ENCODE results near the gene IL16.
A peak's percentile ranks its signal among the peaks of the same experiment; 100 is the strongest.

The IL16 gene

DNA sequence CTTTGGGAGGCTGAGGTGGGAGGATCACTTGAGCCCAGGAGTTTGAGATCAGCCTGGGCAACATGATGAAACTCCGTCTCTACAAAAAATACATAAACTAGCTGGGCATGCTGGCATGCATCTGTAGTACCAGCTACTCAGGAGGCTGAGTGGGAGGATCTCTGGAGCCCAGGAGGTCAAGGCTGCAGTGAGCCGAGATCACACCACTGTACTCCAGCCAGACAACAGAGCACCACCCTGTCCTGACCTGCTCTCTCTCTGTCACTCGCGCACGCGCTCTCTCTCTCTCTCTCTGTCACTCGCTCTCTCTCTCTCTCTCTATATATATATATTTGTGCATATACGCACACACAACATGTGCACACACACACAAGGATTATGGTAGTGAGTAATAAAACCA is 61.8 kb downstream of the IL16 start:
- no peak for FAIRE-seq

DNA sequence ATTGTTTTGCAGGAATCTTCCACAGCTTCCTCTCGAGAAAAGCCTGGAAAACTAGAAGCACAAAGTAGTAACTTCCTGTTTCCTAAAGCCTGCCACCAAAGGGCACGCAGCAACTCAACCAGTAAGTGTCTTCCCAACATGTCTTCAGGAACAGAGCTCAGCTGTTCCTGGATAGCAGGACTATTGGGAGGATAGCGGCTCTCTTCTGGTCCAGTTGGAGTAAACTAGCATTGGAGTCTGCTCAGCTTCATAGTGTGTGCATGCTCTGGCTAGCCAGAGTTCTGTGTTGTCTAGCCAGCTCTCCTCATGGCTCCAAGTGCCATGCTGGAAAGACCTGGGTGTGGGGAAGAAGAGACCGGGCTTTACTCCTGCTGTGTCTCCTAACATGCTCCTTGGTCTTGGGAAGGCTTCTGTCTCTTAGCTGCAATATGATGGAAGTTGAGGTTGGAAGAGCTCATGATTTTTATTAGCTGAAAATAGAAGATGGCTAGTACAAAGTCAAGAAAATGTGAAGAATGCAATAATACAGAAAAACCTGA is 63.1 kb downstream of the IL16 start:
- FAIRE-seq = no peak

DNA sequence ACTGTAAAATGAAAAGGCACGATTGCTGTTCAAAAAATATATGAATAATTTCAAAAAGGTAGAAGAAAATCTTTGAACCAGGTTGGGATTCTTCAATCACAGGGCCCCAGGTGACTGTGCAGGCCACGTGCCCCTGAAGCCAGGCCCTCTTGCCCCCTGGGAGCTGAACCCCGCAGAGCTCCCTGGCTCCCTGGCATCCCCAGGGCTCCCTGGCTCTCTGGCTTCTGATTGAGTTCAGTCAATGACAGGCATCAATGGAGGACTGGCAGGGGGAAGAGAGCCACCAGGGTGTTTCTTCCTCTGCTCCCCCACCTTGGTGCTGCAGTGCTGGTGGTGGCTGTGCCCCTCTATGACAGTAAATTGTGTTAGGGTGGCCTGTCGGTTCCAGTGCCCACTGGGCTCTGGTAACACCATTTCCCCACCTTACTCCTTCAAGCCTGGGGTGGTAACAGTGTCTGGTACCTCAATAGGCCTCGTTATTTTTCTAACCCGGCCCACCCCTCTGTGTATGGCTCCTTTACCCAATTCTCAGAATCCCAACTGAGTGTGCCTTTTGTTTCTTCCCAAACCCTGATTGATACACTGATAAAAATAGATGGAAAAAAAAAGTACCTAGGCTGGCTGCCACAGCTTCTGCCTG is 64.6 kb downstream of the IL16 start:
- FAIRE-seq = no peak

DNA sequence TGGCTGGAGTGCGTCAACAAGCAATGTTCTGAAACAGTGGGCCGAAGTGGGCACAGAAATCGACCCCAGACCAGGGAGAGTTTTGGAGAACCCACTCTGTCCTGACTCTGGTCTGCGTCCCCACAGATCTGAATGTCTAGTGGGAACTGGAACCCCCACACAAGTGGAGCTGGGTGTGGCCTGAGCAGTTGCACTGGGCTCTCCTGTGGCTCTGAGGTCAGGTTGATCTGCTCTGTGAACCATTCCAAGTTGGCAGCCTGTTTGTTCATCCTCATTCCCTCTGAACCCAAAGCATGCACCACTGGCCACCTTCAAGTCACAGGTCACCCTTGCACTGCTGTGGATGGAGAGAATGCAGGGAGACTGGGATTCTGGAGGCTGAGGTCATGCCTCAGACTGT is 66.8 kb downstream of the IL16 start:
- no peak for FAIRE-seq

- FAIRE-seq = no peak
Measured at GRCh38 chr15:81264072-81264857, 67.6 kb downstream of the IL16 start.

GRCh38 chr15:81265256-81265943 is 68.7 kb downstream of the IL16 start:
- no peak for FAIRE-seq

GRCh38 chr15:81265944-81266775 is 69.5 kb downstream of the IL16 start:
- FAIRE-seq = no peak

DNA sequence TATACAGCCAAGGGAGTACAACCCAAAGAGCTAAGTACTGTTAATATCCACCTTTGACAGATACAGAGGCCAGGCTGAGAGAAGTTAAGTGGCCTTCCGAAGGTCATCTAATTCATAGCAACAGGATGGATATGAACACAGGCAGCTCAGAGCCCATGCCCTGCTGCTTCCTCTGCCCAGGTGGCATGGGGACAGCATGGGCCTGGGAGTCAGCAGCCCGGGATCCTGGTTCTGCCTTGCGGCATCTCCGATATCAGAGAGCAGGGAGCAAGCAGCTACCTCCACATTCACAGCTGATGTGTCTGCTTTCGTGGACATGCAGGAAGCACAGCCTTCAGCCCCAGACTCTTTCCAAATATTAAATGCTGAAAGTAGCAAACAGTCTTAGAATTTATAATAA is 71.7 kb downstream of the IL16 start:
- FAIRE-seq = no peak

- FAIRE-seq = no peak
Measured at GRCh38 chr15:81268881-81269601, 72.4 kb downstream of the IL16 start.

- no peak for FAIRE-seq
Measured at GRCh38 chr15:81270188-81270587, 73.5 kb downstream of the IL16 start.

DNA sequence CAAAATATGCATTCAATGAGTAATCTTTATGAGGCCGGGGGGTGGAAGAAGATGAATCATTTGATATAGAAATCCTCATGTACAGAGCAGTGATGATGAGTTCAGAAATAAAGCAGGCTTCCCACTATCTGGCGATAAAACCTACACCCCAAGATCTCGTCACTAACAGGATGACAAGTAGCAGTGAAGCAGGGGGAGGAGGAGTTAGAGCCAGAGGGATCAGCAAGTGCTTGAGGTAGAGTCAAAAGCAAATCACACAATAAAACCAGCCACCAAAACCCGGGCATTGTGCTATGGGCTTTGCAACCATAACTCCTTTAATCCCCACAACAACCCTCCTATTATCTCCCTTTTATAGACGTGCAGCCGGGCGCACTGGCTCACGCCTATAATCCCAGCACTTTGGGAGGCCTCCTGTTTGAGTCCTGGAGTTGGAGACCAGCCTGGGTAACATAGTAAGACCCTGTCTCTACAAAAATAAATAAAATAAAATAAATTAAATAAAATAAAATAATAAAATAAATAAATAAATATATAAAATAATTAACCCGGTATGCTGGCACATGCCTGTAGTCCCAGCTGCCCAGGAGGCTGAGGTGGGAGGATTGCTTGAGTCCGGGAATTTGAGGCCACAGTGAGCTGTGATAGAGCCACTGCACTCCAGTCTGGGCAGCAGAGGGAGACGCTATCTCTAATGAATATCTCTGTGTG is 74.3 kb downstream of the IL16 start:
- no peak for FAIRE-seq

- no peak for FAIRE-seq
Measured at GRCh38 chr15:81271761-81272644, 75.3 kb downstream of the IL16 start.

- no peak for FAIRE-seq
Measured at GRCh38 chr15:81273200-81273599, 76.5 kb downstream of the IL16 start.

DNA sequence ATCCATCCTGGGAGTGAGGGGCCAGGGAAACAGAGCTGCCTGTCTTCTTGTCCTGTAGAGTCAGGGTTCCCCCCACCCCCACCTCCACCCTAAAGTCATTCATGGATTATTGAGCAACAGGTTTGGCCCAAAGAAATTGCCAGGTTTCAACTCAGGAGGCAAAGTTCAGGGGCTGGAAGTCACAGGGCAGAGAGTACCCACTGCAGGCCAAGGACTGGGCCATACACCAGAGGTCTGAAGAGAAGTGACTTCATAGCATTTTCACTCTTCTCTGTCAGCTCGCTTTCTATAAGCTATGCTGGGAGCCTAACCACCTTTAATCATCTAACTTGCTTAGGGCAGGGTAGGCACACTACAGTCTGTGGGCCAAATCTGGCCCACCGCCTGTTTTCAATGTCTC is 77.2 kb downstream of the IL16 start:
- FAIRE-seq = no peak

GRCh38 chr15:81274255-81274654 is 77.6 kb downstream of the IL16 start:
- FAIRE-seq = no peak

DNA sequence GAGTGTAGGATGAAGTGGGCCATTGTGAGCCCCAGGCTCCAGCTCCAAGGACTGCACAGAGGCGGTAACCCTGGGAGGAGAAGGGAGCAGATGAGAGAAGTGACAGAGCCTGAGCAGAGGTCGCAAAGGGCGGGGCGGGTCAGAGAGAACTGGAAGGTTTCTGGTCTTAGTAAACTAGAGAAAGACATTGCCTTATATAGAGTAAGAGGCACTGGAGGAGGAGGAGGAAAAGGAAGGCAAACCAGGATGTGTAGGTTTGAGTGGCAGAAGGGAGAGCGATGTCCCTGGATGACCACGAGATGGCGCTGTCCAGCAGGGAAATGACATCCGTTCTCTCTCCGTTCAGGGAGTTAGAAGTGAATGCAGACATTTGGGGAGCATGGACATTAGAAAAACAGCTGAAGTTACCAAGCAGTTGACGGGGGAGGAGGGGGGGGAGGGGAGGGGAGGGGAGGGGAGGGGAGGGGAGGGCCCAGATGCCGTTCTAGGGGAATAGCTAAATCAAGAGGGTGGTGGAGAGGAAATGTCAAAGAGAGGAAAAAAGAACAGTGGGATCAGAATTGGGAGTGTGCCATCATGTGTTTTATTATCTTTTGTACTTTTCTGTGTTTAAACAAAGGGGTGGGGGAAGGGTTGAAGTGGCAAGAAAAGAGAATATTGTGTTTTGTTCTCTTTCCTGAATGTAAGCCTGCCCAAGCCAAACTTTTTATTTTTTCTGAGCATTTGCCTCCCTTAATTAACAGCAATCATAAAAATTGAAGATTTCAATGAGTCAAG is 78.4 kb downstream of the IL16 start:
- no peak for FAIRE-seq

GRCh38 chr15:81275711-81276392 is 79.2 kb downstream of the IL16 start:
- peak; percentile 58 for FAIRE-seq

DNA sequence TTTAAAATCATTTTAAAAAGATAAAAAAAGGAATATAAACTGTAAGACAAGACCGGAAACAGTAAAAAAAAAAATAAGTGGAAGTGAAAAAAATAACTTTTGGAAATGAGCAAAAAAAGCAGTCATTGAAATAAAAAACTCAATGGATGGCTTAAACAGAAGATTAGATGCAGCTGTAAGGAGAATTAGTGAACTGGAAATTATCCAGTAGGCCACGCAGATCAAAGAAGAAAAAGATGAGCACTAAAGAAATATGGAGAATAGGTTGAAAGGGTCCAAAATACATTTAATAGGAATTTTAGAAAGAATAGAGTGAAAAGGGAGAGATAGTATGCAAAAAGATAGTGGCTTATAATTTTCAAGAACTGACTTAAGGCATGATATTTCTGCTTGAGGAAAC is 80.3 kb downstream of the IL16 start:
- FAIRE-seq = no peak

DNA sequence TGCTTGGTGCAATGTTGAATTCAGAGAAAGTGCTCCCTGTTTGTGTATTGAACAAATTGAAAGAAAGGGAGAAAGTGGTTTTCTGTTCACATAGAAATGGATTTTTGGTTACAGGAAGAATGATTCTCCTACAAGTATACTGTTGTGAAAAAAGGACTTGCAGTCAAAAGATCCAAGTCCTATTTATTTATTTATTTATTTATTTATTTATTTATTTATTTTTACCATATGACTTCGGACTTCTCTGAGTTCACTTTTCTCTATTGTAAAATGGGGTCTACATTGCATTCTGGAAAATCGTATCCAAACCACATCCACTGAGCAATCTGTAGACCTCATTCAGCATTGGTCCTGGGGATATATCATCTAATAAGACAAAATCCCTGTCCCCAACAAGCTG is 81.2 kb downstream of the IL16 start:
- FAIRE-seq = no peak
